ENCODE data around the gene TMEM41A.
"Not testable (repeated sequence)": the region's sequence is repeated elsewhere in the genome, so short reads cannot be mapped to it uniquely, and the experiment has no call there.

TMEM41A gene

DNA sequence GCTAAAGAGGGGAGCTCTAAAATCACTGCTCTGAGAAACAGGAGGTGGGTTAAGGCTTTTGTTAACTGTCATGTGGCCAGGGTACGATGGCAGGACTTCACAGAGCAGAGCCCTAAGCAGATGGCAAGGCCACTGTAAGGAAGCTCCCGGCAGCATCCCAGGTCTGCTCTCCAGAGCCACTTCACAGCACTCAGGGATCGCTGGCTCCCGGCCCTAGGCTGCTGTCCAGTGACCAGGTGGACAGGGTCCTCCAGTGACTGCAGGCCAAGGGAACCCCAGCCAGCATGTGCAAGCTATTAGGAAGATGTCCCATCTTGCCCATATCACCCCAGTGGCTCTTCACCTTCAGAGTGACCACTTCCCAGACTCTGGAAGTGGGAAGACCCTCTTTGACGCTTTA is 10.4 kb downstream of the TMEM41A start:
- DNase-seq (ENCODE audit: low read depth, low spot score) = no peak

DNA sequence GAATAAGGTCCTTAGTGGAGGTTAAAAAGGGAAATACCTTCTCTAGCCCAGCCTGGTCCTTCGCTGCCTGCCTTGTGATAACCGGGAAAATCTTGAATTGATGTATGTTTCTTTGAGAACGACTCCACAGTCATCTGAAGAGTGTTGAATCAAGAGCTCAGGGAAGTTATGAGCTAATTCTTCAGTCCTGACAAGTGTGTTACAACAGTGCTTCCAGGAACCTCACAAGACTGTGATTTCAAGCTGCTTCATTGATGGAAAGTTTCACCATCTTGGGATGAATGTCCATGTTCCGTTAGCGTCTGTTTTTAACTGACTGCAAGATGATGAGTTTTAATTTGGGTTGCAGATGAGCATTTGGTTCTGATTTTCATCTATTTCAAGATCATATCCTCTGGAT is 12.4 kb downstream of the TMEM41A start:
- no peak for DNase-seq (ENCODE audit: low read depth, low spot score)

DNA sequence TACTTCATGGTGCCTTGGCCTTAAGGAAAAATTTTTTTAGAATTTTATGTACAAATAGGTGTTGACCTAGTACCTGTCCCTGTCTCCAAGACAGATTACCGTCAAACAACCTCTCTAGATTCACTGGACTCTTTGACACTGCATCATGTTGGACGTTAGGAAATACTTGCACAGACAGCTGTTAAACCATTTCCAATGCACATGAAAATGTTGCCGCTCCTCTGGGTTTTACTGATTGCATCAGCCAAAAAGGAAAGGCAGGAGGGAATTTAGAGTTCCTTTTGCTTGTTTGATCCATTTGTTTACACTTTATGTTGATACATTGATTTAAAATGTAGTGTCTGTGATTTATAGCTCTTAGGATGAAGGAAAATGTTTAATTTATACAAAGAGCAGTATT is 14.5 kb downstream of the TMEM41A start:
- no peak for DNase-seq (ENCODE audit: low read depth, low spot score)

GRCh38 chr3:185479373-185479945 is 19.4 kb downstream of the TMEM41A start:
- DNase-seq (ENCODE audit: low read depth, low spot score) = no peak

- DNase-seq (ENCODE audit: low read depth, low spot score) = no peak
Observed at GRCh38 chr3:185477316-185477715, 21.5 kb downstream of the TMEM41A start.

- DNase-seq (ENCODE audit: low read depth, low spot score) = not testable (repeated sequence)
Observed at GRCh38 chr3:185474922-185475321, 23.9 kb downstream of the TMEM41A start.

GRCh38 chr3:185473290-185473815 is 25.5 kb downstream of the TMEM41A start:
- no peak for DNase-seq (ENCODE audit: low read depth, low spot score)

DNA sequence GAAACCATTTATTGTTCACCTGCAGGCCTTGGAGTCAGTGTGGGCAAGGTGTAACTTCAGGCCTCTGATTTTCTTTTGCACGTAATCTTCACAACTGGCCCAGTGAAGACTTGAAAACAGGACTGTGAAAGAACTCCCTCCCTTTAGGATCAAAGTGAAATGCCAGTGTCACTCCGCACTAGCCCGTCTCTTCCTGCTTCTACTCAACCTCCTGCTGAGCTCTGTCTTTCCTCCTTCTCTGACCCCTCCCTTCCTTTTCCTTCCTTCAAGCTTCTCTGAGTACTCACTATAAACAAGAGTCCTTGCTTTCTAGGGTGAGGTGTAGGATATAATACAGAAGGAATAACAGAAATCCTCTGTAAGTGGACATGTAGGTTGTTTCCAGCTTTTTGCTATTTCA is 28.5 kb downstream of the TMEM41A start:
- no peak for DNase-seq (ENCODE audit: low read depth, low spot score)

DNA sequence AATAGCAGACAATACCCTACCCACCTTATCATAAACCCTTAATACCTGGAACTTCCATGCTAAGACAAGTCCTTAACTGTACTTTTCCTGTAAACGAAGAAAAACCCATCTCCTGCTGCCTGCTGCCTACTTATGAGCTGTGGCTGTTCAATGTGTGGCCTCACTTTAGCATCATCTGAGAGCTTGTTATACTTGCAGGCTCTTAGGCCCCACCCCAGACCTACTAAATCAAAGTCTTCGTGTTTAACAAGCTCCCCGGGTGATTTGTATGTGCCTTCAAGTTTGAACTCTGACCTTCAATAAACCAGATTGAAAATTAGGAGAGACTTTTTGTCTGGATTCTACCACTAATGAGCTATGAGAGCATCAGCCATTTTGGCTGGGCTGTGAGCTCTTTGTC is 29.3 kb downstream of the TMEM41A start:
- DNase-seq (ENCODE audit: low read depth, low spot score) = no peak

- DNase-seq (ENCODE audit: low read depth, low spot score) = not testable (repeated sequence)
Observed at GRCh38 chr3:185466123-185466522, 32.7 kb downstream of the TMEM41A start.

DNA sequence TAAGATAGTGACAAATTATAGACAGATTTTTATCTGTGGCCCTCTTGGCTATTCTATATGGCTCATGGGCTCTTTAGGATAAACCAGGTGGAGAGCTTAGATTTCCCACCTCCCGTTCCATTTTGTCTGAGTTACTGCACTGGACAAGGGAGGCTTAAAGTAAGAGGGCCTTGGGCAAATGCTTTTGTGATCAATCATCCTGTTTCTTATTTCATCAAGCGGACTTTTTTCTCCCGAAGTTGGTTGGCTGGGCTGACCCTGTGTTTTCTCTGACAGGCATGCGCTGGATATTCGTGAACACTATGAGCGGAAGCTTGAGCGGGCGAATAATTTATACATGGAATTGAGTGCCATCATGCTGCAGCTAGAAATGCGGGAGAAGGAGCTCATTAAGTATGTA is 33.4 kb downstream of the TMEM41A start:
- DNase-seq (ENCODE audit: low read depth, low spot score) = no peak

GRCh38 chr3:185460719-185461350 is 38.0 kb downstream of the TMEM41A start:
- no peak for DNase-seq (ENCODE audit: low read depth, low spot score)

DNA sequence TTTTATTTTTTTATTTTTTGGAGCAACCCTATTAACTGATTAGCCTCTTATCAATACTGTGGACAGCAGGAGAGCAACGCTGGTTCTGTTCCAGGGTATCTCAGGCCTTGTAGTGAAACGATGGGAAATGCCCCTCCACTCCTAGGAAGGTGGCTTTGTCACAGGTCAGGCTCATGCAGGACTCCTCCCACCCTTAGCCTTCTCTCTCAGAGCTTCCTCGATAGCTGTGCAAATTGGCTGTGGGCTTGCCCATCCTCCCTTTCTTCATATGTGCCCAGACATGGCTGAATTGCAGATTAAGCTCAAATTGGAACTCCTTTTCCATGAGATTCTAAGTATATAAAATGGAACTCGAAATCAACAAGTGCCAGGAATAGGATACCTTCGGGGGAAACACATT is 38.5 kb downstream of the TMEM41A start:
- no peak for DNase-seq (ENCODE audit: low read depth, low spot score)

DNA sequence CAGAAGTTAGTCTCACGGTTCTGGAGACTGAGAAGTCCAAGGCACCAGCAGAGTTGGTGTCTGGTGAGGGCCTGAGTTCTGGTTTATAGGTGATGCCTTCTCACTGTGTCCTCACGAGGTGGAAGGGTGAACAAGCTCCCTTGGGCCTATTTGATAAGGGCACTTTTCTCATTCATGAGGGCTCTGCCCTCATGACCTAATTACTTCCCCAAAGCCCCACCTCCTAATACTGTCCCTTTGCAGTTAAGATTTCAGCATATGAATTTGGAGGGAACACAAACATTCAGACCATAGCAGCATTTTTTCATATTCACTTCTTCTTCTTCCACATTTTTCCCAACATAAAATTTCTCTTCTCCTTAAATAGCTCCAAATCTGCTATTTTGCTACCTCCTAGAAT is 41.5 kb downstream of the TMEM41A start:
- no peak for DNase-seq (ENCODE audit: low read depth, low spot score)

GRCh38 chr3:185451432-185451831 is 47.4 kb downstream of the TMEM41A start:
- DNase-seq (ENCODE audit: low read depth, low spot score) = not testable (repeated sequence)

DNA sequence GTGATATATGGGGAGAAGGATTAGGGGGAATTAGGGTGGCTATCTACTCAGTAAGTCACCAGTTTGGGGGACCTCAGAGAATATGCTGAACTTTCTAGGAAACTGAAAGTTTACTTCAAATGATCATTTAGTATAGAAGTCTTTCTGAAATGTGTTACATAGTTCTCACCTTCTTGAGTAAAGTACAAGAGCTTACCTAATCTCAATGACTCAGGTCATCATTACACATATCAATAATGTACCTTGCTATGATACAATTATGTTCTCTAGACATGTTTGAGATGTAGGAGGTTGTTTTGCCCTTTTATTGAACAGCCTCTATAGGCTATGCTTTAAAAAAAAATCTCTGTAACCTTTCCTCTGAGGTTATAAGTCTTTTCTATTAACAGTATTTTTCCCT is 50.7 kb downstream of the TMEM41A start:
- DNase-seq (ENCODE audit: low read depth, low spot score) = no peak

GRCh38 chr3:185444329-185444728 is 54.5 kb downstream of the TMEM41A start:
- no peak for DNase-seq (ENCODE audit: low read depth, low spot score)

DNA sequence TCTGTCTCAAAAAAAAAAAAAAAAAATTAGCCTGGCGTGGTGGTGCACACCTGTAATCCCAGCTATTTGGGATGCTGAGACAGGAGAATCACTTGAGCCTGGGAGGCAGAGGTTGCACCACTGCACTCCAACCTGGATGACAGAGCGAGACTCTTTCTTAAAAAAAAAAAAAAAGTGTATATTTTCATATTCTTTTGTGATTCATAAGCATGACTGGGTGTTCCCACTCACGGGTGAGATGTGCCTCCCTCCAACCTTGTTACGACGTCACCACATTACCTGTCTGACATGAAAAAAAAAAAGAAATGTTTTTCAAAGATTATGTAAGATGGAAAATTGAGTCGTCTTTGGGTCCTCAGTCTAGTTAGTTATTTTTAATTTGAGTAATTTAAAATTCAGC is 56.8 kb downstream of the TMEM41A start:
- no peak for DNase-seq (ENCODE audit: low read depth, low spot score)

DNA sequence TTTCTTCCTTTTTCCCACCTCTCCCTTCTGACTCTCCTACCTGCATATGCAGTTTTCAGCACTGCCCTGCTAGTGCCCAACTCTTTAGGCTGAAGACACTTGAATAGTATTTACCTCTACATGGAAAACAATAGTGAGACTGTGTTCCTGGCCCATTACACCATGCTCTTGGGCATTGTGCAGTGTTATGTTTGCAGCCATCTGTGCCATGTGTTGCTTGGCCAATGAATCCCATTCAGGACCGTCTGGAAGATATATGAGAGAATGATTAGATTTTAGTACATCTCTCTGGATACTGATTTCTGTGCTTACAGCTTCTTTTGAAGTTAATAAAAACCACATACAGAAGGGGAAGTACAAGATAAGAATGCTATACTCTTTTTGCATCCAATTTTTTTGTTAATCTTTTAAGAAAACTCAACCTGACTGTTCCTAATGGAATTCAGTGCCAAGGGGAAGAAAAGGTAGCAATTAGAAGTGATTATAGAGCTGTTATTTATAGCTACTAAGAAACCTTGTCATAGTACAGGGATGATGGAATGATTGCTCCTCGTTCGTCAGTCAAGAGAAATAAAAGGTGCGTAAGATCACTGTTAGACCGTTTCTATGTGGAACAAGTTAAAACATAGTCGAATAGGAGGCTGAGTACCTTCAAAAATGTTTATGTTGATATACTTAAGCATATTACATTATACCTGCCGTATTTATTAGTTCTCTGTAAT is 58.9 kb downstream of the TMEM41A start:
- no peak for DNase-seq (ENCODE audit: low read depth, low spot score)

Data from activated CD4-positive, CD25-positive, alpha-beta regulatory T cell treated with anti-CD3 and anti-CD28 coated beads, Interleukin-2, amount 50 U/mL, for 16 hours (primary cell).